Breast epithelium (tissue), 3 donors: ENCODE results near the gene TMEM80.

ENCODE experiments used
- CTCF ChIP-seq, 3 donors: fragments of 450-650 bp; IDR thresholded peaks; one replicate each; pipeline ENCODE4 v1.5.1; 2016 to 2017; ENCODE audit warnings: antibody characterized with exemption in 3 of 3, mild to moderate bottlenecking in 3 of 3, moderate library complexity in 3 of 3
- POLR2A ChIP-seq: fragments of 450-650 bp; IDR thresholded peaks from one replicate; pipeline ENCODE4 v1.6.1; 2016; ENCODE audit warnings: antibody characterized with exemption, mild to moderate bottlenecking, moderate library complexity
- POLR2AphosphoS5 ChIP-seq, 3 donors: sonication (generic); formaldehyde crosslinking; IDR thresholded peaks; one replicate each; pipeline ENCODE4 v1.6.1; 2017; ENCODE audit warnings: antibody characterized with exemption in 3 of 3

GRCh38 chr11:662689-663274, 32.8 kb upstream of the TMEM80 start:
- TF ChIP-seq CTCF (IDR thresholded peaks at IDR 0.05) (peak; percentile 29 to 77 (median 66)), POLR2A (no peak), POLR2AphosphoS5 (IDR thresholded peaks at IDR 0.05) (peak in 1 of 3 donors; percentile 36)
